ENCODE measurements around the gene IP6K1. TPM values are rescaled to one million over a fixed set of nuclear protein-coding genes. Genes with fewer than 3 reads are reported as not detected.

IP6K1 gene
- total and polyA plus RNA-seq, 2 experiments from 2014 or later = 10.7 to 35.5 TPM

GRCh38 chr3:49794926-49795905 is 8.9 kb upstream of the IP6K1 start (continued):
- TF ChIP-seq CTCF (conservative IDR thresholded peaks at IDR 0.05; ENCODE audit: low read depth in 2 of 2) = no peak
- TF ChIP-seq CREB1 (CRISPR knock-in tag; IDR thresholded peaks at IDR 0.05; ENCODE audit: low read depth) = no peak
- no peak for TF ChIP-seq ZNF462 (CRISPR knock-in tag; IDR thresholded peaks at IDR 0.05)

- Histone ChIP-seq H3K4me3 (no peak overlapping the region), H3K79me2 (replicated peaks; ENCODE audit: insufficient read depth) (no peaks in the 10 kb centered on the region), H3F3A (replicated peaks; ENCODE audit: low read depth) (no peaks in the 10 kb centered on the region), H3K27me3 (ENCODE audit: insufficient read depth) (no peaks in the 10 kb centered on the region), H3K27ac (ENCODE audit: low read depth) (no peak overlapping the region), H3K9me2 (ENCODE audit: insufficient read depth) (no peaks in the 10 kb centered on the region), H3K4me2 (no peak overlapping the region), H2AFZ (no peak overlapping the region), H3K4me1 (ENCODE audit: insufficient read depth) (no peaks in the 10 kb centered on the region), H3K36me3 (ENCODE audit: insufficient read depth) (no peaks in the 10 kb centered on the region), H4K20me1 (replicated peaks; ENCODE audit: insufficient read depth) (no peaks in the 10 kb centered on the region)
- H3K4me1 Mint-ChIP-seq = no peaks in the 10 kb centered on the region; the same call in 1 of the 3 replicates
- no peaks in the 10 kb centered on the region for H3K9me3 Mint-ChIP-seq
- no peaks in the 10 kb centered on the region for H3K36me3 Mint-ChIP-seq (ENCODE audit: low read depth)
- peaks cover 6% of the 10 kb centered on the region for H3K27me3 Mint-ChIP-seq (ENCODE audit: insufficient read depth, low read depth, poor library complexity)
- DNase-seq (ENCODE audit: low spot score) (no peak), ATAC-seq (no peak)
- H3K4me3 Mint-ChIP-seq = no peak overlapping the region
- no peak overlapping the region for H3K27ac Mint-ChIP-seq
- no peak for TF ChIP-seq CREB1 (CRISPR knock-in tag; IDR thresholded peaks at IDR 0.05; ENCODE audit: low read depth)
- TF ChIP-seq ZNF462 (CRISPR knock-in tag; IDR thresholded peaks at IDR 0.05) = no peak
- TF ChIP-seq ZNF331 (CRISPR knock-in tag; IDR thresholded peaks at IDR 0.05; ENCODE audit: low read depth) = no peak
Measured at GRCh38 chr3:49794431-49794830, 8.1 kb upstream of the IP6K1 start.

Data from GM23338 (cell line).